ENCODE measurements around the gene RNF10. TPM values are rescaled to one million over a fixed set of nuclear protein-coding genes. Genes with fewer than 3 reads are reported as not detected.

The RNF10 gene
- total and polyA plus RNA-seq, 9 of the 15 experiments (the other 6 are each of a cell fraction or from before 2014, with no cell fraction given) = 43.0 to 139 (median 80.1) TPM

DNA sequence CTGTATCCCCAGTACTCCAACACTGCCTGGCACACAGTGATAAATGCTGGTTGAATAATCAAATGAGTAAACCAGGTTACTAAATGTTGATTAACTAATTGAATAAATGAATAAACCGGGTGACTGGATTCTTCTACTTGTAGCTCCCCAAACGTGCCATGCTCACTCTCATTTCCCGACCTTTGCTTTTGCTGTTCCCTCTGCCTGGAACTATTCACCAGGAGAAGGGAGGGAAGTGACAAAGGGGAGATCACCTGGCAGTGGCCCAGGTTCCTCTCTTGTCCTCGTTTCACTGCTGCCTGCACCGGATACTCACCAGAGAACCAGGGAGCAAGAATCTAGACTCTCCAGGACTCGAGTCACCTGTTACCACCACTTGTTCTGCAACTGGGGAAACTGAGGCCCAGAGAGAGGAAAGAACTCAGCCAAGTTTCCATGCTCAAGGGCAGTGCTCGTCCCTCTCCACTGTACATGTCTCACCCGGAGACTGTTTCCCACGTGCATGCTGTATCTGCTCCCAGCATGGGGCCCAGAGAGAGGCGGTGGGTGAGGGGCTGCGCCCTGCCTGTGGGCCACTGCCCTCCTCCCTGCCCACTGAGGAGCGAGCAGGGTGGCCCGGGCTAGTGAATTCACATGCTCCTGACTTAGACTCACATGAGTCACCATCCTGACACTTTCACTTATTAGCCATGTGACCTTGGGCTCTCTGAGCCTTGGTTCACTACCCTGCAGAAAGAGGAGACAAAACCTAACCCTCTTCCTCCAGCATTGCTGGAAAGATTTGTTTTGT lies 64.7 kb downstream of the RNF10 start:
- 15% methylated on average over 13 of the region's 13 CpGs for WGBS (ENCODE audit: insufficient coverage, low coverage, missing lambda C conversion rate)
- H2AFZ ChIP-seq (ENCODE audit: low read depth, low read length) = peak overlapping the region; percentile 20; the same call in 1 of the 2 replicates
- intact Hi-C loops (cut with micrococcal nuclease) = no loop called here
- DNase-seq (ENCODE audit: extremely low read depth in 1 of 4, low spot score in 3 of 4) (peak in 1 of 4 experiments; percentile 28), ATAC-seq (peak; percentile 72), FAIRE-seq (peak; percentile 61)
- POLR2A ChIA-PET = interaction anchor here (1.2 kb wide), 1 partner anchor 10 kb away, joined by 3 read pairs; no protein-coding TSS in a partner anchor
- in situ Hi-C loops (cut with MboI) = no loop called here
- no peaks in the 10 kb centered on the region for H3K9me3 ChIP-seq (replicated peaks; ENCODE audit: control insufficient read depth, insufficient read depth, low read depth, low read length)
- no peaks in the 10 kb centered on the region for H3K36me3 ChIP-seq (ENCODE audit: control insufficient read depth, insufficient read depth, low read length)
- no peaks in the 10 kb centered on the region for H3K79me2 ChIP-seq (ENCODE audit: control insufficient read depth, insufficient read depth, low read length)
- peaks cover 0 to 16% of the 10 kb centered on the region in 2 experiments; a peak in 2 of 5 replicates for H3K27me3 ChIP-seq (ENCODE audit: control insufficient read depth in 2 of 2, insufficient read depth in 2 of 2, low read length in 2 of 2)
- H3K9ac ChIP-seq (ENCODE audit: insufficient read depth in 1 of 2, low read depth in 2 of 2, low read length in 2 of 2) = peak overlapping the region in 1 of 2 experiments; percentile 11; a peak in 1 of 4 replicates
- CTCF ChIA-PET (ENCODE audit: low intra/inter-chr PET ratio) = no interaction called here
- no peak overlapping the region for H3K27ac ChIP-seq (ENCODE audit: extremely low read depth, low read depth, low read length)
- no peak overlapping the region for H3K4me3 ChIP-seq
- H3K4me1 ChIP-seq (replicated peaks in 1 of 2; ENCODE audit: control insufficient read depth in 2 of 2, insufficient read depth in 2 of 2, low read length in 2 of 2) = peaks cover 8 to 15% of the 10 kb centered on the region in 2 experiments; a peak in 4 of 5 replicates
- H4K20me1 ChIP-seq (replicated peaks; ENCODE audit: control insufficient read depth, insufficient read depth, low read length) = no peaks in the 10 kb centered on the region
- BruUV-seq (replicated peaks) = no TSS peak
- H3K9me1 ChIP-seq (ENCODE audit: control insufficient read depth, insufficient read depth, low read length) = no peaks in the 10 kb centered on the region
- peak overlapping the region; percentile 17; the same call in 1 of the 2 replicates for H3K4me2 ChIP-seq (ENCODE audit: insufficient read depth, low read length)
- TF ChIP-seq, protein P1, sequence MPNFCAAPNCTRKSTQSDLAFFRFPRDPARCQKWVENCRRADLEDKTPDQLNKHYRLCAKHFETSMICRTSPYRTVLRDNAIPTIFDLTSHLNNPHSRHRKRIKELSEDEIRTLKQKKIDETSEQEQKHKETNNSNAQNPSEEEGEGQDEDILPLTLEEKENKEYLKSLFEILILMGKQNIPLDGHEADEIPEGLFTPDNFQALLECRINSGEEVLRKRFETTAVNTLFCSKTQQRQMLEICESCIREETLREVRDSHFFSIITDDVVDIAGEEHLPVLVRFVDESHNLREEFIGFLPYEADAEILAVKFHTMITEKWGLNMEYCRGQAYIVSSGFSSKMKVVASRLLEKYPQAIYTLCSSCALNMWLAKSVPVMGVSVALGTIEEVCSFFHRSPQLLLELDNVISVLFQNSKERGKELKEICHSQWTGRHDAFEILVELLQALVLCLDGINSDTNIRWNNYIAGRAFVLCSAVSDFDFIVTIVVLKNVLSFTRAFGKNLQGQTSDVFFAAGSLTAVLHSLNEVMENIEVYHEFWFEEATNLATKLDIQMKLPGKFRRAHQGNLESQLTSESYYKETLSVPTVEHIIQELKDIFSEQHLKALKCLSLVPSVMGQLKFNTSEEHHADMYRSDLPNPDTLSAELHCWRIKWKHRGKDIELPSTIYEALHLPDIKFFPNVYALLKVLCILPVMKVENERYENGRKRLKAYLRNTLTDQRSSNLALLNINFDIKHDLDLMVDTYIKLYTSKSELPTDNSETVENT (CRISPR knock-in tag; IDR thresholded peaks at IDR 0.05) = no peak
- TF ChIP-seq, protein P2, sequence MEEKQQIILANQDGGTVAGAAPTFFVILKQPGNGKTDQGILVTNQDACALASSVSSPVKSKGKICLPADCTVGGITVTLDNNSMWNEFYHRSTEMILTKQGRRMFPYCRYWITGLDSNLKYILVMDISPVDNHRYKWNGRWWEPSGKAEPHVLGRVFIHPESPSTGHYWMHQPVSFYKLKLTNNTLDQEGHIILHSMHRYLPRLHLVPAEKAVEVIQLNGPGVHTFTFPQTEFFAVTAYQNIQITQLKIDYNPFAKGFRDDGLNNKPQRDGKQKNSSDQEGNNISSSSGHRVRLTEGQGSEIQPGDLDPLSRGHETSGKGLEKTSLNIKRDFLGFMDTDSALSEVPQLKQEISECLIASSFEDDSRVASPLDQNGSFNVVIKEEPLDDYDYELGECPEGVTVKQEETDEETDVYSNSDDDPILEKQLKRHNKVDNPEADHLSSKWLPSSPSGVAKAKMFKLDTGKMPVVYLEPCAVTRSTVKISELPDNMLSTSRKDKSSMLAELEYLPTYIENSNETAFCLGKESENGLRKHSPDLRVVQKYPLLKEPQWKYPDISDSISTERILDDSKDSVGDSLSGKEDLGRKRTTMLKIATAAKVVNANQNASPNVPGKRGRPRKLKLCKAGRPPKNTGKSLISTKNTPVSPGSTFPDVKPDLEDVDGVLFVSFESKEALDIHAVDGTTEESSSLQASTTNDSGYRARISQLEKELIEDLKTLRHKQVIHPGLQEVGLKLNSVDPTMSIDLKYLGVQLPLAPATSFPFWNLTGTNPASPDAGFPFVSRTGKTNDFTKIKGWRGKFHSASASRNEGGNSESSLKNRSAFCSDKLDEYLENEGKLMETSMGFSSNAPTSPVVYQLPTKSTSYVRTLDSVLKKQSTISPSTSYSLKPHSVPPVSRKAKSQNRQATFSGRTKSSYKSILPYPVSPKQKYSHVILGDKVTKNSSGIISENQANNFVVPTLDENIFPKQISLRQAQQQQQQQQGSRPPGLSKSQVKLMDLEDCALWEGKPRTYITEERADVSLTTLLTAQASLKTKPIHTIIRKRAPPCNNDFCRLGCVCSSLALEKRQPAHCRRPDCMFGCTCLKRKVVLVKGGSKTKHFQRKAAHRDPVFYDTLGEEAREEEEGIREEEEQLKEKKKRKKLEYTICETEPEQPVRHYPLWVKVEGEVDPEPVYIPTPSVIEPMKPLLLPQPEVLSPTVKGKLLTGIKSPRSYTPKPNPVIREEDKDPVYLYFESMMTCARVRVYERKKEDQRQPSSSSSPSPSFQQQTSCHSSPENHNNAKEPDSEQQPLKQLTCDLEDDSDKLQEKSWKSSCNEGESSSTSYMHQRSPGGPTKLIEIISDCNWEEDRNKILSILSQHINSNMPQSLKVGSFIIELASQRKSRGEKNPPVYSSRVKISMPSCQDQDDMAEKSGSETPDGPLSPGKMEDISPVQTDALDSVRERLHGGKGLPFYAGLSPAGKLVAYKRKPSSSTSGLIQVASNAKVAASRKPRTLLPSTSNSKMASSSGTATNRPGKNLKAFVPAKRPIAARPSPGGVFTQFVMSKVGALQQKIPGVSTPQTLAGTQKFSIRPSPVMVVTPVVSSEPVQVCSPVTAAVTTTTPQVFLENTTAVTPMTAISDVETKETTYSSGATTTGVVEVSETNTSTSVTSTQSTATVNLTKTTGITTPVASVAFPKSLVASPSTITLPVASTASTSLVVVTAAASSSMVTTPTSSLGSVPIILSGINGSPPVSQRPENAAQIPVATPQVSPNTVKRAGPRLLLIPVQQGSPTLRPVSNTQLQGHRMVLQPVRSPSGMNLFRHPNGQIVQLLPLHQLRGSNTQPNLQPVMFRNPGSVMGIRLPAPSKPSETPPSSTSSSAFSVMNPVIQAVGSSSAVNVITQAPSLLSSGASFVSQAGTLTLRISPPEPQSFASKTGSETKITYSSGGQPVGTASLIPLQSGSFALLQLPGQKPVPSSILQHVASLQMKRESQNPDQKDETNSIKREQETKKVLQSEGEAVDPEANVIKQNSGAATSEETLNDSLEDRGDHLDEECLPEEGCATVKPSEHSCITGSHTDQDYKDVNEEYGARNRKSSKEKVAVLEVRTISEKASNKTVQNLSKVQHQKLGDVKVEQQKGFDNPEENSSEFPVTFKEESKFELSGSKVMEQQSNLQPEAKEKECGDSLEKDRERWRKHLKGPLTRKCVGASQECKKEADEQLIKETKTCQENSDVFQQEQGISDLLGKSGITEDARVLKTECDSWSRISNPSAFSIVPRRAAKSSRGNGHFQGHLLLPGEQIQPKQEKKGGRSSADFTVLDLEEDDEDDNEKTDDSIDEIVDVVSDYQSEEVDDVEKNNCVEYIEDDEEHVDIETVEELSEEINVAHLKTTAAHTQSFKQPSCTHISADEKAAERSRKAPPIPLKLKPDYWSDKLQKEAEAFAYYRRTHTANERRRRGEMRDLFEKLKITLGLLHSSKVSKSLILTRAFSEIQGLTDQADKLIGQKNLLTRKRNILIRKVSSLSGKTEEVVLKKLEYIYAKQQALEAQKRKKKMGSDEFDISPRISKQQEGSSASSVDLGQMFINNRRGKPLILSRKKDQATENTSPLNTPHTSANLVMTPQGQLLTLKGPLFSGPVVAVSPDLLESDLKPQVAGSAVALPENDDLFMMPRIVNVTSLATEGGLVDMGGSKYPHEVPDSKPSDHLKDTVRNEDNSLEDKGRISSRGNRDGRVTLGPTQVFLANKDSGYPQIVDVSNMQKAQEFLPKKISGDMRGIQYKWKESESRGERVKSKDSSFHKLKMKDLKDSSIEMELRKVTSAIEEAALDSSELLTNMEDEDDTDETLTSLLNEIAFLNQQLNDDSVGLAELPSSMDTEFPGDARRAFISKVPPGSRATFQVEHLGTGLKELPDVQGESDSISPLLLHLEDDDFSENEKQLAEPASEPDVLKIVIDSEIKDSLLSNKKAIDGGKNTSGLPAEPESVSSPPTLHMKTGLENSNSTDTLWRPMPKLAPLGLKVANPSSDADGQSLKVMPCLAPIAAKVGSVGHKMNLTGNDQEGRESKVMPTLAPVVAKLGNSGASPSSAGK (IDR thresholded peaks at IDR 0.05) = 0 out of 2 replicates have a peak, but pooled peaks have one; percentile 14
- TF ChIP-seq, protein P3, sequence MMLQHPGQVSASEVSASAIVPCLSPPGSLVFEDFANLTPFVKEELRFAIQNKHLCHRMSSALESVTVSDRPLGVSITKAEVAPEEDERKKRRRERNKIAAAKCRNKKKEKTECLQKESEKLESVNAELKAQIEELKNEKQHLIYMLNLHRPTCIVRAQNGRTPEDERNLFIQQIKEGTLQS (IDR thresholded peaks at IDR 0.05) = peak; percentile 72
- TF ChIP-seq, protein P3 (CRISPR knock-in tag; conservative IDR thresholded peaks at IDR 0.05) = no peak

All from K562 (cell line).